T-helper 2 cell treated with Interferon-gamma antibody and Interleukin-4, amounts not matched to agents 100 ng/mL and 5 ng/mL, for 36 hours (primary cell): ENCODE results near the gene COL27A1. TPM values are rescaled to one million over a fixed set of nuclear protein-coding genes. Genes with fewer than 3 reads are reported as not detected.

ENCODE experiments used
- intact Hi-C: fragments of 100-400 bp; cut with micrococcal nuclease; formaldehyde crosslinking; loops from one replicate; pipeline ENCODE4 v1.15.1; 2023
- total RNA-seq: library from RNA; stranded (reverse); gene quantifications from 2 replicates; pipeline ENCODE4 v1.2.3, GENCODE V29; 2022

Gene COL27A1
- total RNA-seq, 1 donor from 2014 or later: 0.50 TPM

- intact Hi-C loops: no loop called here
These were observed 108.6 kb downstream of the COL27A1 start for GRCh38 chr9:114263853-114264510.

DNA sequence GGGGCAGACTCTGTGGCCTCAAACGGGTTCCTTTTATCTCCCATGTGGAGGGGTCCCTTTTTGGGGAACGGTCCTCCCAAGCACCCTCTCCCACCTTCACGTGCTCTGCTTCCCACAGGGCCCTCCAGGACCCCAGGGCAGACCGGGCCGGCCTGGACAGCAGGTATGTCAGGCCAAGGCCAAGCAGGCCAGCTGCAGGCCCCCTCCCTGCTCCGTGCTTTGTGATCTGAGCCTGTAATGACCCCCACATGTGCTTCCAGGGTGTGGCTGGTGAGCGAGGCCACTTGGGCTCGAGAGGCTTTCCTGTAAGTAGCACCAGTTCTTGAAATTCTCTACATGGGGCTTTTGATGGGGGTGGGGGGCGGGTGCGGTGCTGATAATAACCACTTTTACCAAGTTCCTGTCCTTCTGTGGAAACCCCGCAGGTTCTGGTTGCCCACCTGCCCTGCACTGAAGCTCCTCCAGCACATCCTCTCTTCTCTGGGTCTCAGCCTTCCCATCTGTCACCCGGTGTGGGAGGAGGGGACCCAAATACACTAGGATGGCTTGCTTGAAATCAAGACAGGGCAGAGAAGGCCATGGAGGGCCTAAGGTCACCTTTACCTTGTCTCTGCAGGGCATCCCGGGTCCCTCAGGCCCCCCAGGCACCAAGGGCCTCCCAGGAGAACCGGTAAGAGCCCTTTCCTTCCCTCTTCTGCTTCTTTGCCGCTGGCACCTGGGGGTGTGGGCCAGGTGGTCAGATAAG lies 109.6 kb downstream of the COL27A1 start:
- intact Hi-C loops: no loop called here

GRCh38 chr9:114266969-114267368 lies 111.6 kb downstream of the COL27A1 start:
- intact Hi-C loops: no loop called here

DNA sequence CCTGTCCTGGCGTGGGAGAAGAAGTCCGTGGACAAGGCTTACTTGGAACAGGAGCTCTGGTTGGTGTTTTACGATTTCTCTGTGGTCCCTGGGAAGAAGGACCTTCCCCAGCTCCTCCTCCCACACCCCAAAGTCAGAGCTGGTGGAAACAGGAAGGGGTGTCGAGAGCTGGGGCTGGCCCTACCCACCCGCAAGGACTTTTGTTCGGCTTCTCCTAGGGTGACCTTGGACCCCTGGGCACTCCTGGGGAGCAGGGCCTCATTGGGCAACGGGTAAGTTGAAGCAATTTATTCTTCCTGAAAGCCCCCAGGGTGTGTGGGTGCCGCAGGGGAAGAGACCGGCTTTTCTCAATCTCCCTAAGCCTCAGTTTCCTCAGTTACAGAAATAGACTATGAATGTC lies 113.7 kb downstream of the COL27A1 start:
- intact Hi-C loops: no loop called here

DNA sequence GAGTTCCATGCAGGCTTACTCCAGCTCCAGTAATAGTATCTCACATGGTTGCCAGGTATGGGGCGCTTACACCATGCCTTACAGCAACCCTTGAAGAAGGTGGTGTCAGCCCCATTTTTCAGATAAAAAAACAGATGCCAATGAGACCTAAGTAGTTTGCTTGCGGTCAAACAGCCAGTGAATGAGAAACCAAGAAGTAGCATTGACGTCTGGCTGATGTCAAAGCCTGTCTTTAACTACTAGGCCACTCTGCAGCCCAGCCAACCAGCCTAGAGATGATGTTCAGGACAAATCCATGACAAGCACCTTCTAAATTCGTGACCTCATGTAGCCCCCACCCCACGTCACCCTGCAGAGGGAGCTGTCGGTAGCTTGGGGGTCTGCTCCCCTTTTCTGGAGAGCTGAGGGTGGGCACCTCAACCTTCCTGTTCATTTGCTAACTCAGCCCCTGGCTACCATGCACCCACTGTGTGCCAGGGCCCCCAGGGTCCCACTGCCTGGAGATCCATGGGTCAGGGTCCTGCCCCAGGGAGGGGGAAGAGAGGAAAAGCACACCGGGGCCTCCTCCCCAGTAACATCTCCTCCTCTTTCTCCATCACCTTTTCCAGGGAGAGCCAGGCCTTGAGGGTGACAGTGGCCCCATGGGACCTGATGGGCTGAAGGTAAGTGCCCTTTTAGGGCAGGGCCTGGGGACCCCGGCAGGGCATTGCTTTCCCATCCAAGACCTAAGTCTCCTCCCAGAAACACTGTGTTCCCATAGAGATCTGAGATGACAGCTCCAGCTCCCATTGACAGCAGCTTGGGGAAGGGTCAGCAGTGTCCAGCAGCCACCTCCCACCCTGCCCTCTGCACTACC lies 115.0 kb downstream of the COL27A1 start:
- intact Hi-C loops: loop anchor here (5.0 kb wide), 1 partner anchor 113 kb away; the partner anchor contains the start of gene COL27A1

DNA sequence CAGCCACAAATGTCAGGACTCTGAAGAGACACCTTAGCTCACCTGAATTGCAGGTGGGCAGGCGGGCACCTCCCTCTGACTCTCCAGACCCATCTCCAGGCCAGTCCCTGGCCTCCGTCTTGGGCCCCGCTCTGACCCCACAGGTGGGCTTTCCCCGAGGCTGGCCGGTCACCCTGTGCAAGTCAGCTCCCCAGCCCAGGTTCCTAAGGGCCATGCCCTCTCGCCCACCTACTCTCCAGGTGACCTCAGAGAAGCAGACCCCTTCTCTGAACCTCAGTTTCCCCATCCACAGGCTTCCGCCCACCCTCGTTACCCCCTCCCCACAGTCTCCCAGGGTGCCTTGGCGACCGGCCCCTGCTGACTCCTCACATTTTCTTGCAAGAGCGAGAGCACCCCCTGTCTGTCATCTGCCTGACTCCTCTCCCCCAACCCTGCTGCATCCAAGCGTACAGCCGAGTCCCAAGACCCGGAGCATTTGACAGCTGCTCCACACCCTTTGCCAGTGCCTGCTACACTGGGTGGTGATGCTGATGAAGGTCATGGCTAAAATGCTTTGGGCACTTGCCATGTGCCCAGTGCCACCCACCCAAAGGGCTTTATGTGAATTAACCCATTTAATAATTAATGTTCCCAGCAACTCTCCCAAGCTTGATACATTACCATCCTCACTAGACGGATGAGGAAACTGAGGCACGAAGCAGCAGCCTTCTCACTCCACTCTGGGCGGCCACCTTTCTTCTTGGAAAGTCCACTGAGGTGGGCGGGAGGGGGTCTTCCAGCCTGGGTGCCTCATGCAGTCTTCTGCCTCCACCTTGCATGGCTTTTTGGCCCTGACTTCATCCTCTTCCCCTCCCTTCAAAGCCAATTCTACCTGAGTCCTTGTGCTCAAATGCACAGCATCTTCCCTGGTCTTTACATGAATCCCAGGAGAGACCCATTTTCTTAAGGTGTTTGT lies 116.5 kb downstream of the COL27A1 start:
- intact Hi-C loops: loop anchor here (5.0 kb wide), 1 partner anchor 115 kb away; the partner anchor contains the start of gene COL27A1

DNA sequence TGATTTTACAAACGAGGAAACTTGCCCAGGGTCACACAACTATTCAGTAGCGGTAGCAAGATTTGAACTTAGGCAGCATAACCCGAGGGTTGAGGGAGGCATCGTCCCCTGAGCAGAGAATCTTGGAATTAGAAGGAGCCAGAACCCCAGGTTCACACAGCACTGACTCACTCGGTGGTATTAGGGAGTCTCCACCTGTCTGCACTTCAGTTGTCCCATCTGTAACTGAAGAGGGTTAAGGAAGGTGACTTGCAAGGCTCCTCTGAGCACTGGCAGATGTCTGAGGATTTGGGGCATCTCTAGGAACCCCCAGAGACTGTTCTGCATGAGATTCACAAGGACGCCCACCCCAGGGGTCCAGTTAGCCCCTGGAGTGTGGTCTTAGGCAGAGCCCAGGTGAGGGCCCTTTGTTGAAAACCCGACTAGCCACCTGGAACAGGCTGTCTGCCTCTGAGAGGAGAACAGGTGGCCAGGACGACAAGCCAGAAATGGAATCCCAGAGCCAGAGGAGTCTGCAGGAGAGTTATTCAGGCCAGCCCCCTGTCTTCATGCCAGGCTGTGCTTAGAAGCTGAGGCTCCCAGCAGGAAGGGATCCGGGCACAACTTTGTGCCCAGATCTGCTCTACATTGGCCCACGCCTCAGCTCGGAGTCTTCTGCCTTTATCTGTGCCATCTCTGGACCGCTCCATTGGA lies 117.5 kb downstream of the COL27A1 start:
- intact Hi-C loops: loop anchor here (5.0 kb wide), 1 partner anchor 116 kb away; the partner anchor contains the start of gene COL27A1

DNA sequence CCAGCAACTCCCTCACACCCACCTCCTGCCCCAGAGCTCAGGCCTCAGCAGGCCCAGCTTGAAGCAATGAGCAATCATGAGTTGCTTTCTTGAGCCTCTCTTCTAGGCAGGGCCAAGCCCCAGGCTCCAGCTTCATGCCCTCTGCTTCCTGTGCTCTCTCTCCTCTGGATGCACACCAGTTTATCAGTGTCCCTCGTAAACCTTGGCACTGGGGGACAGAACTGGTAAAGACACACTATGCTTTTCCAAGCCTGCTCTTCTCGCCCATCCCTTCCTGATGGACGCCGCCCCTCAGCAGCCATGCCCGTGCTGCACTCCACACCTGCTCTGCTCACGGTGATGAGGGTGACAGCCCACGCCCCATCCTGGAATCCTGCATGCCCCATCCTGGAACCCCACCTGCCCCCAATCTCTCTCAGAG lies 118.1 kb downstream of the COL27A1 start:
- intact Hi-C loops: loop anchor here (5.0 kb wide), 1 partner anchor 116 kb away; the partner anchor contains the start of gene COL27A1

GRCh38 chr9:114274217-114274616 lies 118.9 kb downstream of the COL27A1 start:
- intact Hi-C loops: loop anchor here (5.0 kb wide), 1 partner anchor 117 kb away; the partner anchor contains the start of gene COL27A1

- intact Hi-C loops: no loop called here
These were observed 120.1 kb downstream of the COL27A1 start for GRCh38 chr9:114275246-114276004.

DNA sequence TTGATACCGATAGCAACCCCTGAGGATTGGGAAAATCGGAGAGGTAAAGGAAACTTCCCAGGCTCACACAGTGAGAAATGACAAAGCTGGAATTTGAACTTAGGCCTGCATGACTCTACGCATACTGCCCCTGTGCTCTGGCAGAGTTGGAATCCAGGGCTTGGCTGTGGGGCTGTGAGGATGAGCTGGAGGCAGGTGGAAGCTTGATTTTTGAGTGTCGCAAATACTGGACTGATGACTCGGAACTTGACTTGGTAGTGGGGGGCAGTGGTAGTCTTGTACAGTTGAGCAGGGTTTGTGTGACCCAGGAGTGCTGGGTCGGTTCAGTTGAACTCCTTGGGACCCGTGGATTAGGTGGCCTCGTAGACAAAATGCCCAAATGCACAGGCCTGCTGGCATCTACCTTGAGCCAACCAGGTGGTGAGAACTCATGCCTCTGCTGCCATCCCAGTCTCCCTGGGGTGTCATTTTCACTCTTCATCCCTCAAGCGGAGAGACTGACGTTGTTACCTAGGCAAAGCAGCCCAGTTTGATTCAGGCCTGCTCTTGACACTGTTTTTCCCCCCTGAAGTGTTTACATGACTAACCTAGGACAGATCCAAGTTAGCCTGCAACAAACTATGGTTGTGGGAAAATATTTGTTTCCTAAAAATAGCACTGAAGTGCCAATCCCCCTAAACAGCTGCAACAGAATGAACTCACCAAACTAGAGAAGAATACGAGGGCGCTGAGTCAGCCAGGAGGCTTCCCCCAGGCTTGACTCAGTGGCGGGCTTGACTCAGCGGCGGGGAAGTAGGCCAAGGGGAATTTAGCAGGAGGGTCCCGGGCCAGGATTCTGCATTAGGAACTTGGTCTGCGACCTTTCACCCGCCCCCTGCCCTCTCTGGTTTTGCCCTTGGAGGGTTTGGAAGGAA lies 121.8 kb downstream of the COL27A1 start:
- intact Hi-C loops: no loop called here

GRCh38 chr9:114278356-114278755 lies 123.0 kb downstream of the COL27A1 start:
- intact Hi-C loops: no loop called here

- intact Hi-C loops: no loop called here
These were observed 123.7 kb downstream of the COL27A1 start for GRCh38 chr9:114278881-114279570.

DNA sequence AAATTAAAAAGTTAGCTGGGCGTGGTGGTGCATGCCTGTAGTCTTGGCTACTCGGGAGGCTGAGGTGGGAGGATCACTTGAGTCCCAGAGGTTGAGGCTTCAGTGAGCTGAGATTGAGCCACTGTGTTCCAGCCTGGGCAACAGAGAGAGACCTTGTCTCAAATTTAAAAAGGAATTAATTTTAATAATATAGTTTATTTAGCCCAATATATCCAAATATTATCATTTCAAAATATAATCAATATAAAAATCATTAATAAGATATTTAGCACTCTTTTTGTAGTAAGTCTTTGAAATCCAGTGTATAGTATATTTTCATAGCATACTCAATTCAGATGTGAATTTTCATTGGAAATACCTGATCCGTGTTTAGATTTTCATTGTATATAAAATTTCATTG lies 124.4 kb downstream of the COL27A1 start:
- intact Hi-C loops: no loop called here

- intact Hi-C loops: no loop called here
These were observed 125.5 kb downstream of the COL27A1 start for GRCh38 chr9:114280636-114281472.

- intact Hi-C loops: no loop called here
These were observed 126.3 kb downstream of the COL27A1 start for GRCh38 chr9:114281473-114282103.
